Stimulated activated CD4-positive, alpha-beta T cell treated with anti-CD3 and anti-CD28 coated beads, Interleukin-4, amount 100 ng/mL, for 24 hours (primary cell): ENCODE data around the gene CERS5.

Experiments used
- DNase-seq: peaks from one replicate; pipeline ENCODE4 v3.0.0-alpha.2; 2020

Gene CERS5

DNA sequence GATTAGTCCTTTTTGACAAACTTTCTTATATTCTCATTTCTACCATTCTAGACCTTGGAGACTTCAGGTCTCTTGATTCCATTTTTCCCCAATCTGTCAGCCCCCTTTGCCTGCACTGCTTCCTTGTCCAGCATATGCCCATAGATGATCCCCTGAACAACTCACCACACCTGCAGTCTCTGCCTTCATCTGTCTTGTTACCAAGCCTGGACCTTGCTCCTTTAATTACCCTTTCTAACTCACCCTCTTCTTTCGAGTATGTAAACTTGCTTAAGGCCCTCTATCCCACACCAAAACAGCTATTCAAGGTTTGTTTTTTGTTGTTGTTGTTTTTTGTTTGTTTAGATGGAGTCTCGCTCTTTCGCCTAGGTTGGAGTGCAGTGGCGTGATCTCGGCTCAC, 45.5 kb downstream of the CERS5 start:
- DNase-seq: no peak

GRCh38 chr12:50120953-50121352, 46.2 kb downstream of the CERS5 start:
- DNase-seq: no peak

GRCh38 chr12:50120521-50120920, 46.6 kb downstream of the CERS5 start:
- no peak for DNase-seq

DNA sequence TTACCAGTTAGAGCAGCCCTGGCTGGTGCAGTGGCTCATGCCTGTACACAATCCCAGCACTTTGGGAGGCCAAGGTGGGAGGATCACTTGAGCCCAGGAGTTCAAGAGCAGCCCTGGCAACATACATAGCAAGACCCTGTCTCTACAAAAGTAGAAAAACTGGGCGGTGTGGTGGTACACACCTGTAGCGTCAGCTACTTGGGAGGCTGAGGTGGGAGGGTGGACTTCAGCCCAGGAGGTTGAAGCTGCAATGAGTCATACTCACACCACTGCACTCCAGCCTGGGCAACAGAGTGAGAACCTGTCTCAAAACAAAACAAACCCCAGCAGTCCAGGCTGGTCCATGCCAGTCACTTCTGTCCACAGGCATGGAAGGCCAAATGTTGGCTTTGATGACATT, 47.8 kb downstream of the CERS5 start:
- no peak for DNase-seq

- DNase-seq: no peak
Observed at GRCh38 chr12:50117057-50117622, 50.0 kb downstream of the CERS5 start.

- no peak for DNase-seq
Observed at GRCh38 chr12:50112456-50113218, 54.5 kb downstream of the CERS5 start.

GRCh38 chr12:50111693-50112455, 55.3 kb downstream of the CERS5 start, which contains the start of gene COX14:
Gene COX14, plus strand, starts transcription at chr12:50112236. Its CDS starts 7,808 bp downstream, at chr12:50120044.
- peak; percentile 99 for DNase-seq

- no peak for DNase-seq
Observed at GRCh38 chr12:50111395-50111692, 55.8 kb downstream of the CERS5 start.

DNA sequence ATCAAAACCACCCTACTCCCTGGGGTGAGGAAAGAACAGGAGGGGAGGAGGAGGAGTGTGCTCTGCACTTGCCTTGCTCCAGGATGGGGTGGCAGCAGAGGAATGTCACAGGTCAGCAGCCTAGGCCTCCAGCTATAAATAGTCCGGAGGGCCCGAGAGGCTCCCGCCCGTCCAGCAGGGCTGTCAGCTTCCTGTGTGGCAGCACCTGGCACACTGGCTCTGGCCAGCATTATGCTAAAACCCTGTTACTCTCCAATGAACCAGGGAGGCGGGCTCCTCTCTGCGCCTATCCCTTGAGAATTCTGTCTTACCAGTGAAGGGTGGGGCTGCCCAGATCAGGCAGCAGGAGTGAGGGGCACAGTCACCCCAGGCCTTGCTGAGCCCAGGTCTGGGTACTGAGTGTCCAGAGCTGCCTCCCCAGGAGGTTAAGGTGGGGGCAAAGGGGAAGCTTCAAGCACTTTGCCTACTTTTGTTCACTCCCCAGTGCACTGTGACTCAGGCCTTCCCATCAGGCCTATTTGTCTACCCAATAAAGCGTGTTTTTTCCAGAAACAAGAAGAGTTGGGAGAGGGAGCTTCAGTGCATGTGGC, 56.3 kb downstream of the CERS5 start:
- DNase-seq: no peak

GRCh38 chr12:50110127-50110761, 56.9 kb downstream of the CERS5 start:
- DNase-seq: no peak

DNA sequence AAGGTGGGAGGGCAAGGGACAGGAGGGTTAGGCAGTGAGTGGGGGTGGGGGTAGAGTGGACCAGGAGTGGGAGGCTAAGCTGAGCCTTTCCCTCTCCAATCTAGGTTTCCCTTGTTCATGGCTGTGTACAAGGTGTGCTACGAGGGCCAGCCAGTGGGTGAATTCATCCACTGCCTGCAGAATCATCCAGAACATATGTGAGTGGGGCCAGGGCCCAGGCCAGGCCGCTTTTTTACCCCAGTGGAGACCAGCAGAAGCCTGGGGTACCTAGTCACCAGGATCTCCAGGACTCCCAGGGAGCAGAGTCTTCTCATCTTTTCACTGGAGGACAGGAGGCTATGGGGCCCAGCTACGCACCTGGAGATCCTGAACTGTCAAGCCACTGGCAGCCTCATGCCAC, 57.9 kb downstream of the CERS5 start:
- DNase-seq: no peak

DNA sequence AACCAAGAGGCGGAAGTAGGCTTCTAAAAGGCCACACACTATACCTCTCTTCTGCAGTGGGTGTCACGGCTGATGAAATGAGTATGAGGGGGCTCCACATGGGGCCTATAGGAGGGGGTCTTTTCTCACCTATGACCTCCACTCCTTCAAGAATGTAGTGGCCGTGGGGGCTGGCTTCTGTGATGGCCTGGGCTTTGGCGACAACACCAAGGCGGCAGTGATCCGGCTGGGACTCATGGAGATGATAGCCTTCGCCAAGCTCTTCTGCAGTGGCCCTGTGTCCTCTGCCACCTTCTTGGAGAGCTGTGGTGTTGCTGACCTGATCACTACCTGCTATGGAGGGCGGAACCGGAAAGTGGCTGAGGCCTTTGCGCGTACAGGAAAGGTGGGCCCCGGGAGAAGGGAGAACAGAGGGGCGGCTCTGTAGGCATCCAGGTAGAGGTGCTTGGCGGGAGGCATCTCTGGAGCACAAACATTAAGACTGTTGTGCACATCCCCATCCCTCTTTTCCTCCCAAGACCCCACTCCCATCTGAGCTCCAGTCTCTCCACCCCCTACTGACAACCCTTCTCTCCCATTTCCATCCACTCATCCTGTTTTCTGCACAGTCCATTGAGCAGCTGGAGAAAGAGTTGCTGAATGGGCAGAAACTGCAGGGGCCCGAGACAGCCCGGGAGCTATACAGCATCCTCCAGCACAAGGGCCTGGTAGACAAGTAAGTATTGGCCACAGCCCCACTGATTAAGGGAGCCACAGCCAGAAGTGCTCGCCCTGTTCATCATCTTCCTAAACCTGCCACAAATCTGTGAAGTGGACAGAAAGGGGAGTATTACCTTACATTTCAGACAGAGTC, 59.5 kb downstream of the CERS5 start:
- DNase-seq: no peak

- no peak for DNase-seq
Observed at GRCh38 chr12:50106907-50107306, 60.3 kb downstream of the CERS5 start.

- no peak for DNase-seq
Observed at GRCh38 chr12:50105913-50106450, 61.2 kb downstream of the CERS5 start.

DNA sequence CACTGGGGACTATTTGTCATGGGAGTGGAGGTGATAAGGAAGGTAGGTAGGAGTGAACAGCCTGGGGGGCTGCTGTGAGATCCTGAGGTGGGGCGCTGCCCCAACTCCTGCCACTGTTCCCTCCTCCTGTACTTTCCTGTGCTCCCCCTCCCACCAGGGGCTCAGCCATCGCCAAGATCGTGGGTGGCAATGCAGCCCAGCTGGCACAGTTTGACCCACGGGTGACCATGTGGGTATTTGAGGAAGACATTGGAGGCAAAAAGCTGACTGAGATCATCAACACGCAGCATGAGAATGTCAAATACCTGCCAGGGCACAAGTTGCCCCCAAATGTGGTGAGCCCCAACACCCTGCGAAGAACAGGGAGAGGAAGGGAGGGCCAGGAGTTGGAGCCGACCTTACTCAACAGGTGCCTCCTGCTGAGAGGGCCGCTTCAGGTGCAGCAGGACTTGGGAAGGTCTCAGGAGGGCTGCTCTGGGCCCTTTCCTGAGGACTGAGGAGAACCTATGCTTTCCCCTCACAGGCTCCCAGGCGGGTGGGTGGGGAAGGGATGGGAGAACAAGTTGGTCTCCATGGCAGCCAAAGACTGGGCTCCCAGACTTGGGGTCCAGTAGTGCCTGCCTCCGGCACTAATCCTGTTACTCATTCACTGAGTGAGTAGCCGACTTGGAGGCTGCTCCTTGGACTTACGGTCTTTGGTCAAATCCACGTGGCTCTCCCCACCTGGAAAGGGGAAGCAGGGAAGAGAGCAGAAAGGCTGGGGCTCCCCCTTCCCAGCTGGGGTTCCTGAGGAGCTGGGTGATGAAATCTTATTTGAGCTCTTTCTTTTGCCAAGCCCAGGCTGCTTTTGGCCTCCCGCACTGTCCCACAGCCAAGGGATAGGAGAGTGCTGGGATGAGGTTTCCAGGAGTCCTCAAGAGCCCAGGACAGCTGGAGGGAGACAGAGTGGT, 62.5 kb downstream of the CERS5 start:
- DNase-seq: no peak

GRCh38 chr12:50103767-50104321, 63.3 kb downstream of the CERS5 start, which contains the start of gene GPD1:
Gene GPD1, plus strand, starts transcription at chr12:50104008. Its CDS starts 43 bp downstream, at chr12:50104051.
- peak; percentile 36 for DNase-seq

DNA sequence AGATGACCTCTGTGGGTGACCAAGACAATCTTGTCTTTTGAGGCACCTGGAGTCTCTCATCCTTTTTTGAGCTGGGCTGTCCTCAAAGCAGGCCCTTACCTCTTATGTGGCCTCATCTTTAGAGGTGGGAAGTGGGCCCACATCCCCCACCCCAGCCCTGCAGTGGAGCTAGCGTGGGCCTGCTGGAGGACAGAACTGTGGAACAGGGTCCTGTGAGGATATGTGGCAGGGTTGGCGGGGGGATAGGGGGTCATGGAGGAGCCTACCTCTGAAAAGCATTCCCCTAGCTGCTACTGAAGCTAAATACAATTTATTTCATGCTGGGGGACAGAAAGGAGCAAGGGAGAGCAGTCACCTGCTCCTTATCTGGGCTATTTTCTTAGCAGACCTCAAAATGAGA, 63.8 kb downstream of the CERS5 start:
- no peak for DNase-seq

DNA sequence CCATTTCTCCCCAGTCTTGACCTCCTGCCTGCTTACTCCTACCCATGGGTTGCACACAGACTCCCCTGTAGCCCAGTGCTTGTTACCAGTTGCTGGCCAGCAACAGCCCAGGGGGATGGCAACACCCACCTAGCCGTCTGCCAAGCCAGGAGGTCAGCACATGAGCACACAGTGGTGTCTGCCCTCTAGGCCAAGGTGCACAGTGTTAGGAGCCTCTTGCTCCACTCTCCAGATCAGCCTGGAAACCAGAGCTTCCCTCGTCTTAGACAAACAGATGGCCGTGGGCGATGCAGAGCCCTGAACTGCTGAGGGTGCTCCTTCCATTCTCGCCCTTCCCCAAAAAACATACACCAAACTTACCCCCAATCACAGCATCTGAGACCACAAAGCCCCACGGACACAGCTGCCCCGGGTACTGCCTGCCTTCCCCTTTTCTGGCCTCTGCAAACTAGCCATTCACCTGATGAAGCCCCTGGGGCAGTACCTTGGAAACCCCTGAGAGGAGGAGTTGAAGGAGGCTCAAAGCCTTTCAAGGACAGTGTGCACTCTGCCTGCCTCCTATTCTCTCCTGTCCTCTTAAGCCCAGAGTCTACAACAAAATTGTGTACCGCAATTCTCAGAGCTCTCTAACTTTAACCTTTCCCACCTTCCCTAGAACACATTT, 64.4 kb downstream of the CERS5 start:
- no peak for DNase-seq

GRCh38 chr12:50102131-50102531, 65.0 kb downstream of the CERS5 start:
- no peak for DNase-seq

- no peak for DNase-seq
Observed at GRCh38 chr12:50101663-50102062, 65.5 kb downstream of the CERS5 start.
